Erythroblast (primary cell): ENCODE measurements around the gene EPHB1.
"Not testable (repeated sequence)": the region's sequence is repeated elsewhere in the genome, so short reads cannot be mapped to it uniquely, and the experiment has no call there.

Source experiments
- DNase-seq, 2 experiments: peaks; one replicate each; lab custom pipeline; 2025; lab: John Stamatoyannopoulos, UW
- GATA1 ChIP-seq: IDR thresholded peaks from 2 replicates; pipeline ENCODE4 v1.6.1; 2011; ENCODE audit warnings: low read depth, mild to moderate bottlenecking, control low read depth, low read length, moderate library complexity
- POLR2A ChIP-seq: IDR thresholded peaks from 2 replicates; pipeline ENCODE4 v1.6.1; 2011; ENCODE audit warnings: mild to moderate bottlenecking, low read length

The EPHB1 gene

GRCh38 chr3:135232226-135232625 lies 437.2 kb downstream of the EPHB1 start:
- TF ChIP-seq GATA1: no peak
- TF ChIP-seq POLR2A: no peak
- DNase-seq: no peak

GRCh38 chr3:135233476-135233875 lies 438.4 kb downstream of the EPHB1 start:
- DNase-seq: not testable (repeated sequence)

- no peak for TF ChIP-seq GATA1
- no peak for TF ChIP-seq POLR2A
- DNase-seq: no peak
These were observed 440.5 kb downstream of the EPHB1 start for GRCh38 chr3:135235541-135235940.

- no peak for DNase-seq
- TF ChIP-seq POLR2A (no peak), GATA1 (no peak)
These were observed 442.5 kb downstream of the EPHB1 start for GRCh38 chr3:135237371-135238143.

- DNase-seq: no peak
- TF ChIP-seq POLR2A (no peak), GATA1 (no peak)
These were observed 443.3 kb downstream of the EPHB1 start for GRCh38 chr3:135238236-135238830.

- TF ChIP-seq POLR2A: no peak
- no peak for TF ChIP-seq GATA1
- no peak for DNase-seq
These were observed 444.0 kb downstream of the EPHB1 start for GRCh38 chr3:135238871-135239614.

GRCh38 chr3:135239615-135239884 lies 444.5 kb downstream of the EPHB1 start:
- TF ChIP-seq GATA1 (no peak), POLR2A (no peak)
- DNase-seq: no peak

- no peak for DNase-seq
- TF ChIP-seq GATA1: no peak
- no peak for TF ChIP-seq POLR2A
These were observed 445.4 kb downstream of the EPHB1 start for GRCh38 chr3:135240426-135240825.

GRCh38 chr3:135242285-135242684 lies 447.2 kb downstream of the EPHB1 start:
- no peak for DNase-seq
- no peak for TF ChIP-seq GATA1
- TF ChIP-seq POLR2A: no peak

- no peak for TF ChIP-seq GATA1
- no peak for TF ChIP-seq POLR2A
- no peak for DNase-seq
These were observed 448.6 kb downstream of the EPHB1 start for GRCh38 chr3:135243616-135244015.

- no peak for TF ChIP-seq POLR2A
- no peak for TF ChIP-seq GATA1
- DNase-seq: no peak
These were observed 451.0 kb downstream of the EPHB1 start for GRCh38 chr3:135246027-135246426.

- no peak for DNase-seq
These were observed 453.2 kb downstream of the EPHB1 start for GRCh38 chr3:135248213-135248612.

GRCh38 chr3:135249186-135249585 lies 454.1 kb downstream of the EPHB1 start:
- TF ChIP-seq POLR2A (no peak), GATA1 (no peak)
- no peak for DNase-seq

More at GRCh38 chr3:135248213-135248612, 453.2 kb downstream of the EPHB1 start:
- no peak for TF ChIP-seq POLR2A
- TF ChIP-seq GATA1: no peak

GRCh38 chr3:135258916-135259315 lies 463.9 kb downstream of the EPHB1 start:
- DNase-seq: no peak
- TF ChIP-seq GATA1 (no peak), POLR2A (no peak)
